ENCODE measurements around the gene ALKBH7. TPM values are rescaled to one million over a fixed set of nuclear protein-coding genes. Genes with fewer than 3 reads are reported as not detected.
"Not testable (repeated sequence)": the region's sequence is repeated elsewhere in the genome, so short reads cannot be mapped to it uniquely, and the experiment has no call there.

The ALKBH7 gene
- total RNA-seq, 2 experiments from 2014 or later, result 52.0 to 52.5 TPM

DNA sequence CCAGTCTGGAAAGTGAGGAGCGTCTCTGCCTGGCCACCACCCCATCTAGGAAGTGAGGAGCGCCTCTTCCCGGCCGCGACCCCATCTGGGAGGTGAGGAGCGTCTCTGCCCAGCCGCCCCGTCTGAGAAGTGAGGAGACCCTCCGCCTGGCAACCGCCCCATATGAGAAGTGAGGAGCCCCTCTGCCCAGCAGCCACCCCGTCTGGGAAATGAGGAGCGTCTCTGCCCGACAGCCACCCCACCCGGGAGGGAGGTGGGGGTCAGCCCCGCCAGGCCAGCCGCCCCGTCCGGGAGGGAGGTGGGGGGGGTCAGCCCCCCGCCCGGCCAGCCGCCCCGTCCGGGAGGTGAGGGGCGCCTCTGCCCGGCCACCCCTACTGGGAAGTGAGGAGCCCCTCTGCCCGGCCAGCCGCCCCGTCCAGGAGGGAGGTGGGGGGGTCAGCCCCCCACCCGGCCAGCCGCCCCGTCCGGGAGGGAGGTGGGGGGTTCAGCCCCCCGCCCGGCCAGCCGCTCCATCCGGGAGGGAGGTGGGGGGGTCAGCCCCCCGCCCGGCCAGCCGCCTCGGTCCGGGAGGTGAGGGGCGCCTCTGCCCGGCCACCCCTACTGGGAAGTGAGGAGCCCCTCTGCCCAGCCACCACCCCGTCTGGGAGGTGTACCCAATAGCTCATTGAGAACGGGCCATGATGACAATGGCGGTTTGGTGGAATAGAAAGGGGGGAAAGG is 17.1 kb upstream of the ALKBH7 start:
- POLR2A ChIA-PET; H3K27me3 Mint-ChIP-seq; H3K4me1 Mint-ChIP-seq; H3K4me3 Mint-ChIP-seq; H3K36me3 Mint-ChIP-seq (ENCODE audit: low read depth); H3K9me3 Mint-ChIP-seq; CTCF ChIA-PET; DNase-seq; H3K27ac Mint-ChIP-seq: not testable (repeated sequence)

DNA sequence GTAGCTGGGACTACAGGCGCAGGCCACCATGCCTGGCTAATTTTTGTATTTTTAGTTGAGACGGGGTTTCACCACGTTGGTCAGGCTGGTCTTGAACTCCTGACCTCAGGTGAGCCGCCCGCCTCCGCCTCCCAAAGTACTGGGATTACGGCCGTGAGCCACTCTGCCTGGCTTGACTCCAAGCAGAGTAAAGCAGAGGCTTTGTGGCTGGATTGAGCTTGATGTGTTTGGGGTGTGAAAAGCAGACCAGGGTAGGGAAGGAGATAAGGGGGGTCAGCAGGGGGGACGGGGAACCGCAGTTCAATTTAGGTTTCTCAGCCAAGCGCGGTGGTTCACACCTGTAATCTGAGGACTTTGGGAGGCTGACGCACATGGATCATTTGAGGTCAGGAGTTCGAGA is 15.4 kb upstream of the ALKBH7 start:
- H3K27ac Mint-ChIP-seq, result no peak overlapping the region
- CTCF ChIA-PET, result no interaction called here
- POLR2A ChIA-PET, result no interaction called here
- H3K36me3 Mint-ChIP-seq (ENCODE audit: low read depth), result peaks cover under 1% of the 10 kb centered on the region
- H3K27me3 Mint-ChIP-seq, result no peaks in the 10 kb centered on the region
- peaks cover 3% of the 10 kb centered on the region for H3K4me1 Mint-ChIP-seq
- DNase-seq, result no peak
- H3K9me3 Mint-ChIP-seq, result no peaks in the 10 kb centered on the region
- H3K4me3 Mint-ChIP-seq, result no peak overlapping the region

DNA sequence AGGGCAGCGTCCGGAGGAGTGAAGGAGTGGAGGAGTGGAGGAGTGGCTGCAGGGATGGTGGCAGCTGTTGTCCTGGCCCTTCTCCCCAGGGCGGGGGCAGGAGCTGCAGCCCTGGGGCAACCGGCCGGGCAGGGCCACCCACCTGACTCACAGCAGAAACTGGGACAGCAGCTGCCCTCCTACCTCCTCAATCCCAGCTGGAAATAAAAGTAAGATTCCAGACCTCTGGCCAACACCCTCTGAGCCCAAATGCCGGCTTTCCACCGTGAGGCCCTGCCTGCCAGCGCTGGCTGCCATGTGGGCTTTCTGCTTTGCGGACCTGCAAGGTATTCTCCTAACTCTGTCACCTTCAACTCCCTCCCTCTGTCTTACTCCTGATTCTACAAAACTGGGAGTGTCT is 14.6 kb upstream of the ALKBH7 start:
- H3K27ac Mint-ChIP-seq, result no peak overlapping the region
- no peaks in the 10 kb centered on the region for H3K9me3 Mint-ChIP-seq
- CTCF ChIA-PET, result no interaction called here

DNA sequence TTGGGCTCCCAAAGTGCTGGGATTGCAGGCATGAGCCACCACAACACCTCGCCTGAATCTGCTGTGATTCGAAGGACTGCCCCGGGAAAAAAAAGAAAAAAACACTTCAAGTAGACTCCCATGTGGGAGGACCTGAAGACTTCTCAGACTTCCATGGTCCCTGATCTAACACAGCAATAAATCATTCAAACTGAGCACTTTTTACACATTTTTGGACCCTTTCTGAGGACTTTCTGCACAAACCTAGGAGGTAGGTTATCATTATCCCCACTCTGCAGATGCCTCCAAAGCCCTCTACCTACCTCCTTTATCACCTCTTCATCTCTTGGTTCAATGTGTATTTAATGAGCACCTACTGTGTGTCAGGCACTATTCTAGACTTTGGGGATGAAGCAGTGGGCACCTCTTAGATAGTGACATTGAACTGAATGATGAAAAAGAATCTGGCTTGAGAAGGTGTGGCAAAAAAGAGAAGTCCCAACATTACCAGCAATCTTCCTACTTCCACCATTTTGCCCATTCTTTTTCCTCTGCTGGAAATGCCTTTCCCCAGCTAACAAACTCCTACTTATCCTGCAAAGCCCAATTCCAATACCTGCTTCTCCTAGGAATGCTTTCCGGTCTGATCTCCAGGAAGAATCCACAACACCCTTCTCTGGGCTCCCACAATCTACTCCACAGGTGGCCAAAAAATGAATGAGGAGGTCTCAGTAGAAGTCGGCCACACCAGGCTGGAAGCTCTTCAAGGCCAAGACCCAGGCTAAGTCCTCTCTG is 12.8 kb upstream of the ALKBH7 start:
- Mint-ChIP-seq H3K9me3 (no peaks in the 10 kb centered on the region), H3K27ac (no peak overlapping the region), H3K4me1 (peaks cover 18% of the 10 kb centered on the region), H3K27me3 (no peaks in the 10 kb centered on the region), H3K4me3 (no peak overlapping the region), H3K36me3 (ENCODE audit: low read depth) (peaks cover 14% of the 10 kb centered on the region)
- CTCF ChIA-PET, result no interaction called here
- DNase-seq, result no peak
- POLR2A ChIA-PET, result interaction anchor here (4.3 kb wide), 1 partner anchor 13 kb away, joined by 34 read pairs; the partner anchor contains the start of gene ALKBH7

More for the DNA sequence above, 14.6 kb upstream of the ALKBH7 start:
- peaks cover 6% of the 10 kb centered on the region for H3K36me3 Mint-ChIP-seq (ENCODE audit: low read depth)
- H3K27me3 Mint-ChIP-seq, result no peaks in the 10 kb centered on the region
- no peak for DNase-seq
- POLR2A ChIA-PET, result no interaction called here
- H3K4me3 Mint-ChIP-seq, result no peak overlapping the region
- H3K4me1 Mint-ChIP-seq, result peaks cover 10% of the 10 kb centered on the region

DNA sequence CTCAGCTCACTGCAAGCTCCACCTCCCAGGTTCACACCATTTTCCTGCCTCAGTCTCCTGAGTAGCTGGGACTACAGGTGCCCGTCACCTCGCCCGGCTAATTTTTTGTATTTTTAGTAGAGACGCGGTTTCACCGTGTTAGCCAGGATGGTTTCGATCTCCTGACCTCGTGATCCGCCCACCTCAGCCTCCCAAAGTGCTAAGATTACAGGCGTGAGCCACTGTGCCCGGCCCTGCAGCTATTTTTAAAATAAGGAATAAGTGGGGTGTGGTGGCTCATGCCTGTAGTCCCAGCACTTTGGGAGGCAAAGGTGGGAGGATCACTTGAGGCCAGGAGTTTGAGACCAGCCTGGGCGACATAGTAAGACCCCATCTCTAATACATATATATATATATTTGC is 12.1 kb upstream of the ALKBH7 start:
- H3K36me3 Mint-ChIP-seq (ENCODE audit: low read depth), result peaks cover 19% of the 10 kb centered on the region
- not testable (repeated sequence) for H3K27ac Mint-ChIP-seq, H3K27me3 Mint-ChIP-seq, H3K9me3 Mint-ChIP-seq, DNase-seq, H3K4me3 Mint-ChIP-seq
- ChIA-PET CTCF (interaction anchor here (0.6 kb wide), 1 partner anchor 582 kb away, joined by 3 read pairs; no protein-coding TSS in a partner anchor), POLR2A (interaction anchor here (0.6 to 4.3 kb wide), 3 partner anchors 13 to 123 kb away, joined by 3 to 34 read pairs (median 7); partner anchors contain the start of genes ALKBH7 and GTF2F1)
- H3K4me1 Mint-ChIP-seq, result peaks cover 18% of the 10 kb centered on the region

DNA sequence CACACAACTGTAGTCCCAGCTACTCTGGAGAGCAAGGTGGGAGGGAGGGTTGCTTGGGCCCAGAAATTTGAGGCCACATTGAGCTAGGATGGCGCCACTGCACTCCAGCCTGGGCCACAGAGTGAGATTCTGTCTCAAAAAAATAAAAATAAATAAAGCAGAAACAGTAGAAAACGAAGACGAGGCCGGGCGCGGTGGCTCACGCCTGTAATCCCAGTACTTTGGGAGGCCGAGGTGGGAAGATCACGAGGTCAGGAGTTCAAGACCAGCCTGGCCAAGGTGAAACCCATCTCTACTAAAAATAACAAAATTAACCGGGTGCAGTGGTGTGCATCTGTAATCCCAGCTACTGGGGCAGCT is 11.8 kb upstream of the ALKBH7 start:
- H3K36me3 Mint-ChIP-seq (ENCODE audit: low read depth), result peaks cover 23% of the 10 kb centered on the region
- H3K27me3 Mint-ChIP-seq, result not testable (repeated sequence)

DNA sequence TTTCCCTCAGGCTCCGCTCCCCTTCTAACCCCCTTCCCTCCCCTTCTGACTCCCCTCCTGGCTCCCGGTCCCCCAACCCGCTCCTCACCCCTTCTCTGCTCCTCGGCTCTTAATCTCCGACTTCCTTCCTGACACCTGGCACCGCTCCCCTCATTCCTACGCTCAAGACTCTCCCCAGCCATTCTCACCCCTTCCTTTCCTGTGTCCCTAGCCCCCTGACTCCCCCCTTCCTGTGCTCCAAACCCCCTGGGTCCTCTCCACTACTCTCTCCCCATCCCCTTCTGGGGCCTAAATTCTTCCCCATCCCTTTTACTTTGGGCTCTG is 10.6 kb upstream of the ALKBH7 start:
- Mint-ChIP-seq H3K27me3 (no peaks in the 10 kb centered on the region), H3K4me1 (peaks cover 18% of the 10 kb centered on the region), H3K27ac (peak overlapping the region; percentile 93), H3K4me3 (peak overlapping the region; percentile 87), H3K9me3 (no peaks in the 10 kb centered on the region), H3K36me3 (ENCODE audit: low read depth) (peaks cover 29% of the 10 kb centered on the region)
- ChIA-PET POLR2A (interaction anchor here (1.5 to 4.3 kb wide), 2 partner anchors 11 to 739 kb away, joined by 3 to 34 read pairs; partner anchors contain the start of genes ALKBH7, SAFB and SAFB2), CTCF (interaction anchor here (0.6 kb wide), 1 partner anchor 192 kb away, joined by 4 read pairs; no protein-coding TSS in a partner anchor)
- no peak for DNase-seq

More for the DNA sequence above, 11.8 kb upstream of the ALKBH7 start:
- not testable (repeated sequence) for H3K27ac Mint-ChIP-seq, DNase-seq, H3K9me3 Mint-ChIP-seq
- peaks cover 18% of the 10 kb centered on the region for H3K4me1 Mint-ChIP-seq
- POLR2A ChIA-PET, result interaction anchor here (0.6 to 4.3 kb wide), 5 partner anchors 10 to 122 kb away, joined by 3 to 34 read pairs (median 7); partner anchors contain the start of genes ALKBH7, GTF2F1 and KHSRP
- H3K4me3 Mint-ChIP-seq, result peak overlapping the region; percentile 87
- CTCF ChIA-PET, result interaction anchor here (0.6 to 1.0 kb wide), 3 partner anchors 12 to 582 kb away, joined by 3 to 8 read pairs (median 3); partner anchors contain the start of gene ALKBH7

DNA sequence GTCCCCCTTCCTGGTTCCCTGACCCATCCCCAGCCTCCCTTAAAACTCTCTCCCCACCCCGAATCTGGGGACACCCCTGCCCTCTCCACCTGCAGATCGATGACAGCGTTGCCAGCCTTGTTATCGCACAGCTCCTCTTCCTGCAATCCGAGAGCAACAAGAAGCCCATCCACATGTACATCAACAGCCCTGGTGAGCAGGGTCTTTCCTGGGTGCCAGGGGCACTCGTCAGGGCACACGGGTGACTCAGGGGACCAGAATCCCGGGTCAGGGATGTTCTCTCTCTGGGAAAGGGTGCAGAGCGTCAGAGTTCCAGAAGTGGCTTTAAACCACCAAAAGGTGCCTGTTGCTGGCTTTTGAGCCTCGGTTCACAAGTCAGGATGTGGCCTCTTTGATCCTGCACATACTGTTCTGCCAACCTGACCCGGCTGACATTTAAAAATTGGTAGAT is 10.2 kb upstream of the ALKBH7 start:
- Mint-ChIP-seq H3K9me3 (no peaks in the 10 kb centered on the region), H3K4me3 (peak overlapping the region; percentile 87), H3K27ac (peak overlapping the region; percentile 93), H3K27me3 (no peaks in the 10 kb centered on the region), H3K36me3 (ENCODE audit: low read depth) (peaks cover 30% of the 10 kb centered on the region), H3K4me1 (peaks cover 18% of the 10 kb centered on the region)
- POLR2A ChIA-PET, result interaction anchor here (1.5 to 4.3 kb wide), 2 partner anchors 11 to 740 kb away, joined by 3 to 34 read pairs; partner anchors contain the start of genes ALKBH7, SAFB and SAFB2
- DNase-seq, result peak; percentile 48
- CTCF ChIA-PET, result interaction anchor here (0.6 to 1.0 kb wide), 2 partner anchors 10 to 191 kb away, joined by 4 read pairs; partner anchors contain the start of gene ALKBH7

DNA sequence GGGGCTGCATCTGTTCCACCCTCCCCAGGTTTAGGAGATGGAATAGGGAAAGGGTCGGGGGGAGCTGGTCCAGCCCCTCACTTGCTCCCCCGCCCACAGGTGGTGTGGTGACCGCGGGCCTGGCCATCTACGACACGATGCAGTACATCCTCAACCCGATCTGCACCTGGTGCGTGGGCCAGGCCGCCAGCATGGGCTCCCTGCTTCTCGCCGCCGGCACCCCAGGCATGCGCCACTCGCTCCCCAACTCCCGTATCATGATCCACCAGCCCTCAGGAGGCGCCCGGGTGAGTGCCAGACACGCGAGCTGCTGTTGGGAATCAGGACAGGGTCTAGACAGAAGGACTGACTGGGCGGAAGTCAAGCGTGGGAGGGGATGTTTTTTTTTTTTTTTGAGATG is 8.2 kb upstream of the ALKBH7 start:
- Mint-ChIP-seq H3K27me3 (no peaks in the 10 kb centered on the region), H3K36me3 (ENCODE audit: low read depth) (peaks cover 43% of the 10 kb centered on the region), H3K4me1 (peaks cover 18% of the 10 kb centered on the region), H3K9me3 (no peaks in the 10 kb centered on the region), H3K4me3 (no peak overlapping the region), H3K27ac (peak overlapping the region; percentile 16)
- POLR2A ChIA-PET, result no interaction called here
- CTCF ChIA-PET, result no interaction called here
- no peak for DNase-seq

DNA sequence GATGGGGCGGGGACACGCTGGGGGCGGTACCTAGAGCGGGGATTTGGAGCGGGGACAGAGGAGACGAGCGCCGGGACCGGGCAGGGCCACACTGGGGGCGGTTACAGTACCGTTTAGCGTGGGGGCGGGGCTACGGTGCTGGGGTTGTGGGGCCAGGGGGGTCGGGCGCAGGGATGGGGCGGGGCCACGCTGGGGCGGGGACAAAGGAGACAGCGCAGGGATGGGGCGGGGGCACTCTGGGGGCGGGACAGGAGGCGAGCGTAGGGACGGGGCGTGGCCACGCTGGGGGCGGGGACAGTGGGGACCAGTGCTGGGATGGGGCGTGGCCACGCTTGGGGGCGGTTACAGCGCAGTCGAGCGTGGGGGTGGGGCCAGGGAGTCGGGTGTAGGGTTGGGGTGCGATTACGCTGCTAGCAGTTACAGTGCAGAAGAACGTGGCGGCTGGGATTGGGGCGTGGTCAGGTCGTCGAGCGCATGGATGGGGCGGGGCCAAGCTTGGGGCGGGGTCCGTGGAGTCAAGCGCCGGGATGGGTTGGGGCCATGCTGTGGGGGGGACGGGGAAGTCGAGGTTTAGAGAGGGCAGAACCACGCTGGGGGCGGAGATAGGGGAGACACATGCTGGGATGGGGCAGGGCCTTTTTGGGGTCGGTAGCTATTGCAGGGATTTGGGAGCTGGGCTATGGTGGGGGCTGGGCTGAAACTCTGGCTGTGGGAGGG is 660 bp downstream of the ALKBH7 start:
- peak overlapping the region; percentile 94 for H3K27ac Mint-ChIP-seq
- H3K4me3 Mint-ChIP-seq, result peak overlapping the region; percentile 87
- ChIA-PET POLR2A (interaction anchor here (0.8 to 2.8 kb wide), 7 partner anchors 11 to 750 kb away, joined by 3 to 34 read pairs (median 9); partner anchors contain the start of genes CLPP, DENND1C, GTF2F1 and KHSRP), CTCF (interaction anchor here (0.5 to 1.4 kb wide), 7 partner anchors 12 to 1958 kb away, joined by 3 to 8 read pairs (median 3); partner anchors contain the start of genes CLPP, GPR108 and KHSRP)
- H3K27me3 Mint-ChIP-seq, result no peaks in the 10 kb centered on the region
- no peaks in the 10 kb centered on the region for H3K9me3 Mint-ChIP-seq
- peaks cover 13% of the 10 kb centered on the region for H3K4me1 Mint-ChIP-seq
- peak; percentile 100 for DNase-seq
- peaks cover 14% of the 10 kb centered on the region for H3K36me3 Mint-ChIP-seq (ENCODE audit: low read depth)

DNA sequence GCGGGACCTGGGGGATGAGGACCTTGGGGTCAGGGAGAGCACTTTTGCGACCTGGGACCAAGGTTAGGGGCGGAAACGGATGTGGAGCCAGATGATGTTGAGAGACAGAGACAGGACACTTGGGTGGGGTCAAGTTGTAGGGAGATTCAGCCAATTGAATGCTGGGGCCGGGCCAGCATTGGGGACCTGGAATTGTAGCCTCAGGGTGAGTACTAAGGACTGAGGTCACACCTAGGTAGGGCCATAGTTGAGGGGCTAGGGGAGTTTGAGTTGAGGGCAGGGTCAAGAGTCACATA is 1.2 kb downstream of the ALKBH7 start:
- Mint-ChIP-seq H3K36me3 (ENCODE audit: low read depth) (peaks cover 15% of the 10 kb centered on the region), H3K4me3 (peak overlapping the region; percentile 87), H3K4me1 (peaks cover 13% of the 10 kb centered on the region), H3K27me3 (no peaks in the 10 kb centered on the region), H3K9me3 (no peaks in the 10 kb centered on the region), H3K27ac (peak overlapping the region; percentile 94)
- no peak for DNase-seq
- POLR2A ChIA-PET, result interaction anchor here (0.8 to 2.8 kb wide), 4 partner anchors 12 to 51 kb away, joined by 3 to 34 read pairs (median 13); partner anchors contain the start of genes CLPP, GTF2F1 and KHSRP
- CTCF ChIA-PET, result no interaction called here

DNA sequence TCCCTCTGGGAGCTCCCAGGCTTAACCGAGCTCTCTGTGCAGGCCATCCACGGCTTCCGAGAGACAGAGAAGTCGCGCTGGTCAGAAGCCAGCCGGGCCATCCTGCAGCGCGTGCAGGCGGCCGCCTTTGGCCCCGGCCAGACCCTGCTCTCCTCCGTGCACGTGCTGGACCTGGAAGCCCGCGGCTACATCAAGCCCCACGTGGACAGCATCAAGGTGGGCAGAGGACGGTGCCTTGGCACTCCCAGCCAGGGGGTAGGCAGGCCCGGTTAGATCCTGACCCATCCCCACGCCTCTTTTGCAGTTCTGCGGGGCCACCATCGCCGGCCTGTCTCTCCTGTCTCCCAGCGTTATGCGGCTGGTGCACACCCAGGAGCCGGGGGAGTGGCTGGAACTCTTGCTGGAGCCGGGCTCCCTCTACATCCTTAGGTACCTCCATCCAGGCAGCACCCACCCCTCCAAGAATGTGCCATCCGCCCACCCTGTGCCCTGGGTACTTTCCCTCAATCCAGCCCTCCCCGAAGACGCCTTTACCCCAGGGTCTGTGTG is 1.6 kb downstream of the ALKBH7 start:
- H3K4me1 Mint-ChIP-seq, result peaks cover 13% of the 10 kb centered on the region
- ChIA-PET POLR2A (interaction anchor here (0.8 to 2.8 kb wide), 3 partner anchors 12 to 47 kb away, joined by 3 to 34 read pairs (median 15); partner anchors contain the start of genes CLPP and GTF2F1), CTCF (no interaction called here)
- H3K9me3 Mint-ChIP-seq, result no peaks in the 10 kb centered on the region
- no peaks in the 10 kb centered on the region for H3K27me3 Mint-ChIP-seq
- H3K27ac Mint-ChIP-seq, result no peak overlapping the region
- peaks cover 13% of the 10 kb centered on the region for H3K36me3 Mint-ChIP-seq (ENCODE audit: low read depth)
- no peak for DNase-seq
- H3K4me3 Mint-ChIP-seq, result no peak overlapping the region
